Left renal cortex interstitium (tissue), 4 donors: ENCODE data around the gene USP38. TPM values are rescaled to one million over a fixed set of nuclear protein-coding genes. Genes with fewer than 3 reads are reported as not detected.
"Not testable (repeated sequence)": the region's sequence is repeated elsewhere in the genome, so short reads cannot be mapped to it uniquely, and the experiment has no call there.

Experiments
- DNase-seq, 4 donors: peaks; one replicate each; pipeline ENCODE4 v3.0.0-alpha.2; 2013; ENCODE audit warnings: low read depth in 4 of 4, low spot score in 2 of 4, missing footprints in 1 of 4
- polyA plus RNA-seq, 4 donors: library from polyadenylated mRNA; unstranded; fragments of 120-200 nt; gene quantifications; one replicate each; pipeline ENCODE4 v1.2.1, GENCODE V29; 2013; ENCODE audit not compliant: insufficient read length in 4 of 4

Gene USP38
- polyA plus RNA-seq, 4 donors: 23.5 to 27.3 (median 24.3) TPM

GRCh38 chr4:143202824-143203223 is 18.1 kb downstream of the USP38 start:
- DNase-seq: no peak

DNA sequence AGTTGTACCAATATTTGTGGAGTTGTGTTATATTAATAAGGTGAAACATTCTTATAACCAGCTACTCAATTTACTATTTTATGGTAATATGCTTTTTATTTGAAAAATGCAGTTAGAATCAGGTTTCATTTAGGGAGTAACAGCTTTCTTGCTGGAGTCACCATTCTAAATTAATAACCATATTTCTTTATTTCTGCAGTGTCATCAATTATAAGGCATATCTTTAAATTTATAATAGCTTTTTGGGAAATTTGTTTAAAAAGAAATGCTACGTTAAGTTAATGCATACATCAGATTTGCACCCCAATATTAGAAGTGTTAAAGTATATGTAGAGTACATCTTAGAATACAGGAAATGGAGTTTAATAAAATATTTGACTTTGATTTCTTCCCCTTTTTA is 18.9 kb downstream of the USP38 start:
- DNase-seq: no peak

DNA sequence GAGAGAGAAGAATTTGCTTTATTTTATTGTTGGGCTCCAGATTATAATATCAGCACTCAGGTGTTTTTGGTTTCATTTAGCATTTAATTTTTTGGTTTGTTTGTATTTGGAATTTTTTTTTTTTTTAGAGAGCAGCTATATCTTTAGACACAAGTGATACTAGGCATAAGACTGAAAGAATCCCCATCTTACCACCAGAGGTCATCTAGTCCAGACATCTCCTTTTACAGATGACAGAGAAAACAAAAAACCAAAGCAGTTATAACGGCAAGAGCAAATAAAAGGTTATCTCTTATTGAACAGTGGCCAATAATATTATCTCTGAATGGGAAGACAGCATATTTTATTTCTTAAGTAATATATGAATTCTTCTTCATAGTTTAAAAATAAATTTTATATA is 22.8 kb downstream of the USP38 start:
- DNase-seq: no peak

DNA sequence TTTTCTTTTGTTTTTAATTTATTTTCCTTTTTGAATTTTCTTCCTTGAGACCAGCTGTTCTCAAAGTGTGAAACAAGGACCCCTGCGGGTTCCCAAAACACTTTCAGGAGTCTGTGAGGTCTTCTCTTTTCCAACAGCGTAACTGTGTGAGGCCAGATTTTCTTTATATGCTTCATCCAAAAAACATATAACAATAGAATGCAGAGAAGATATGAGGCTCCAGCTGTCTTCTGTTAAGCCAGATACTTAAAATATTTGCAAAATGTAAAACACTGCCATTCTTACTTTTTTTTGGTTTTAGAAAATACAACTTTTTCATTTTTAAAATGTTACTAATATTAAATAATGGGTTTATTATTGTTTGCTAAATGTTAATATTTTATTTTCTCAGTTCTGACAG is 27.8 kb downstream of the USP38 start:
- DNase-seq: no peak

- no peak for DNase-seq
Observed at GRCh38 chr4:143215873-143216272, 31.2 kb downstream of the USP38 start.

GRCh38 chr4:143224255-143224654 is 39.5 kb downstream of the USP38 start:
- no peak for DNase-seq

- DNase-seq: no peak
Observed at GRCh38 chr4:143225167-143225566, 40.5 kb downstream of the USP38 start.

GRCh38 chr4:143230683-143231082 is 46.0 kb downstream of the USP38 start:
- DNase-seq: no peak

GRCh38 chr4:143232277-143232676 is 47.6 kb downstream of the USP38 start:
- DNase-seq: no peak

DNA sequence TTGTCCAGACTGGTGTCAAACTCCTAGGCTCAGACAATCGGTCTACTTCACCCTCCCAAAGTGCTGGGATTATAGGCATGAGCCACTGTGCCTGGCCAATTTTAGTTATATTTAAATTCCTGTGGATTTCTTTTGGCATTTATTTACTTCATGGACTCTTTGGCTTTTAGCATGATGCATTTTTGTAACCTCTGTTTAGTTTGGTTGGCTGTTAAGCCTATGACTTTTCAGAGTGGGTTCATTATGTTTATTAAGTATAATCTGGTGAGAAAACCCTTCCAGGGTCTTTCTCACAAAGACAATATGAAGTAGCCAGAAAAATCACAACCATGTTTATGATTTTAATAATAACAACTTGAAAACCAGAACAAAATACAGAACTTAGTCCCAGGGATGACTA is 49.4 kb downstream of the USP38 start:
- no peak for DNase-seq

GRCh38 chr4:143237195-143237594 is 52.5 kb downstream of the USP38 start:
- not testable (repeated sequence) for DNase-seq

DNA sequence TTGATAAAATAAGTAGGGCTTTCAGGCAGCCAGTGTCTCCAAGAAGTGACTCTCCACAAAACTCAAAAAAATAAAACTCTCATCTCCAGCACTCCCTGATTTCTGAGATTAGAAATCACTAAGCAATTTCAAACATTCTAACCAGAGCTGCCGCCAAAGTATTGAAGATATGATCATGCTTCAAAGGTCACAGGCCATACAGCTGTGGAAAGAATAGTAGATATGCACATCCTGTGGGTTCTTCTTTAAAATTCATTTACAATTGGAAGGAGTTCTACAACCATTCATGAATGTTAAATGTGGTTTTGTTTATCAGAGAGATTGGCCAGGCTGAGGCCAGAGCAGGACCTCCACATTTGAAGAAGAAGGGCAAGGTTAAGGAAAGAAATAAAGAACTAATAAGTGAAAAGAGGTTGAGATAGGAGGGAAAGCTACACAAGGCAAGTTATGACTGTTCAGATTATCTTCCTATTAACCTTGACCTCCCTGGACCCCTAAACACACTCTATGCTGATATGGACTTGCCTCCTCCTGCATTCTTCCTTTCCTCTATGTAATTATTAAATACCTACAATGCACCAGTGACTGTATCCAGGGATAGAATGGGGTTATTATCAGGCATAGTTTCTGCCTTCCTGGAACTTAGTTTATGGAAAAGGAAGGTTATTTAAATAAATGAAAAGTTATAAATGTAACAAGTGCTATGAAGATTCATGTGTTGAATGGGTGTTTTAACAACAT is 56.4 kb downstream of the USP38 start:
- no peak for DNase-seq

DNA sequence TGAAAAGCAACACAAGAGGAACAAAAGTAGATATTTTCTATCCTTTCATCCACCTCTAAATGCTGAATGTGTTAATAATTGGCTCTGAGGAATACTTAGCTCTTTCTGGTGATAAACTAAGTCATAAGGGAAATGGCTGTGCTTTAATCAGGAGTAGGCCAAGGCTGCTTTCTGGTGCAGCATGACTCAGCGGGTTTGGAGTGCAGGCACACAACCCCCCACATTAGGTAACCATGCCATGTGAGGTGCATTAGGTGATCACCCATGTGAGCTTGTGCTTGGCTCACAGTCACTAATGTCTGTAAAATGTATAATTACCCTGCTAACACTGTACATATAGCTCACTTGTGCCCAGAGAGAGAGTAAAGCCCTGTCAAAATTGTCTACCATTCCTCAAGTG is 57.2 kb downstream of the USP38 start:
- no peak for DNase-seq

DNA sequence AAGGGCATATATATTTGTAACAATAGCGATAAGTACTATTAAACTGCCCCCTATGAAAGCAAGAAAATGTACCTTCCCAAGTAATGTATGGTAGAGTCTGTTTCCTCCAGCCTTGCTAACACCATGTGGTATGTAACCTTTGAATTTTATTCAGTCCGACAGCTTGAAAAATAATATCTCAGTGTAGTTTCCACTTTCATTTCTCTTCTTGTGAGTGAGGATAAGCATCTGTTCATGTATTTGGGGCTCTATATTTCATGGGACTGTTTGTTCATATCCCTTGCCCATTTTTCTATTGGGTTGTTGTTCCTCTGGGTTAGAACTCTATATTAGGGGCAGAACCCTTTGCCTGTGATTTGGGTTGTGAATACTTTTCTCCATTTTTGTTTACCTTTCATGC is 58.3 kb downstream of the USP38 start:
- DNase-seq: no peak

DNA sequence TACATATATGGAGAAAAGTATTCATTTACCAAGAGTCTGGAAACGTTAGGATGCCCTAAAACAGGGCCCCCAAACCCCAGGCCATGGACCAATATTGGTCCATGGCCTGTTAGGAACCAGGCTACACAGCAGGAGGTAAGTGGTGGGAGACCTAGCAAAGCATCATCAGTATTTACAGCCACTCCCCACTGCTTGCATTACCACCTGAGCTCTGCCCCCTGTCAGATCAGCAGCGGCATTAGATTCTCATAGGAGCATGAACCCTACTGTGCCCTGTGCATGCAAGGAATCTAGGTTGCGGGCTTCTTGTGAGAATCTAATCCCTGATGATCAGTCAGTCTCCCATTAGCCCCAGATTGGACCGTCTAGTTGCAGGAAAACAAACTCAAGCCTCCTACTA is 62.3 kb downstream of the USP38 start:
- no peak for DNase-seq

- no peak for DNase-seq
Observed at GRCh38 chr4:143247866-143248265, 63.1 kb downstream of the USP38 start.

DNA sequence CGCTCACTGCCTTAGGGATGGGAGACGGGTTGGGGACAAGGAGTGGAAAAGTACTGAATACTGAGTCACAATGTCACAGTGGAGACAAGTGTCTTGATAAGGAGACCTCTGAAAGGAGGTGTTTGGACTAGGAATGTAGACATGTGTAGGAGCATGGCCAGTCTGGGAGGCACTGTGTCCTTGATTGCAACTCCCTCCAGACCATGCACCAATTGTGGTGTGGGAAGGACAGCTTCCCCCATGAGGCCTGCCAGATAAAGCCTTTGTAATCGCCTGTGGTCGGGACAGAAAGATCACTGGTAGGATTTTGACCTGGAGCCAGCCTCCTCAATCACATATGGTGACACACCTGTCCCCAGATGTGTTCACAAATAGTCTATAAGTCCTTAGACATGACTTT is 64.1 kb downstream of the USP38 start:
- no peak for DNase-seq

DNA sequence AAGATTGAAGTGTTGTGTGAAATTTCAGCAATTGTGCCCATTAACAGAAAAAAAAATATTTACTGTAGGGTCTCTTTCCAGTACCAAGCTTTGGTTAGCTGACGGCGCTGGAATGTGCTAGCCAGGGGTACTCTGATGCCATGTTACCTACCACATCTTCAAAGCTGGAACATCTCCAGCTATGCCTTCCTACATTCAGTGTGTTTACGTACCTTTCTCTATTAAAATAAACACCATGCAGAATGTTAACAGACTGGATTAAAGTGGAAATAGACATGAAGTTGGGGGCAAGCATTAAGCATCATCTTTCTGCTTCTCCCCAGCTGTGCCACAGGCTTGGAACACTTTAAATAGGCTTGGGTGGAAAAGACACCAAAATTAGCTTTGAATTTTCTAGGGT is 65.9 kb downstream of the USP38 start:
- DNase-seq: no peak

DNA sequence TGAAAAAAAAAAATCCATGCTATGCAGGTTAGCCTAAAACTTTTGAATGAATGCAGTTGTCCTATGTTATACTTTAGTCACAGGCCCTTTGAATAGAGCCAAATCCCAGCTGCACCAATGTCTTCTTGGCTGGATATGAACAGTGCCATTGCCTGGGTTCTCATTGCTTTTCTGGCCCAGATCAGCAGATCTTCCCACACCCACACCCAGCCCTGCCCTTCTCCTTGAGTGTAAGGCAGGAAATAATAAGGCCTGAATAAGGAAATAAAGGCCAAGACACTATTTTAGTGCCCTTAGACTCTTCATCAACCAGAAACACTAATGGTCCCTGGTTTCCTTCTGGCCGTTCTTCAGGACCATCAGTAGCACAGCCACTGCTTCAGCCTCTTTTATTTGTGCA is 66.6 kb downstream of the USP38 start:
- no peak for DNase-seq

DNA sequence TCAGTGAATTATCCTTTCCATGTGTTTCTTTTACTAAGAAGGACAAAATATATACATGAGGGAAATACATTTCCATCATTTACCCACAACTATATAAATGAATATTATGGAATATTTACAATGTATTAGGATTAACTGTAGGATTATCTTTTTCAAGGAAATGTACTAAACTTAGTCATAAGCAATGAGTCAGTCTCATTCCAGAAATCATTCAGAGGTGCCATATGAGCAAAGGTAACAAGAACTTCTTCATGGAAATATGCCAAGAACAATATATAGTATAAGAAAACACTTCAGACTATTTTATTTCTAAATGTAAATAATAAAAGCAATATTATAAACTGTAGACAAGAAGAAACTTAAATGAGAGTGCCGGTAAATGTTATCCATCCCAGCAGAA is 67.1 kb downstream of the USP38 start:
- no peak for DNase-seq

GRCh38 chr4:143252478-143252877 is 67.8 kb downstream of the USP38 start:
- DNase-seq: no peak

- DNase-seq: no peak
Observed at GRCh38 chr4:143253166-143253565, 68.4 kb downstream of the USP38 start.
